Superior temporal gyrus (tissue), 1 donor: ENCODE results near the gene FITM1.
"Not testable (repeated sequence)": the region's sequence is repeated elsewhere in the genome, so short reads cannot be mapped to it uniquely, and the experiment has no call there.

ENCODE experiments used
- DNase-seq: peaks from one replicate; pipeline ENCODE4 v3.0.0-alpha.2; 2016; ENCODE audit errors: extremely low spot score

FITM1 gene

GRCh38 chr14:24098229-24098926, 32.1 kb upstream of the FITM1 start:
- DNase-seq, result no peak

- DNase-seq, result no peak
Measured at GRCh38 chr14:24098927-24099813, 31.3 kb upstream of the FITM1 start.

GRCh38 chr14:24100197-24100981, 30.1 kb upstream of the FITM1 start:
- DNase-seq, result no peak

- no peak for DNase-seq
Measured at GRCh38 chr14:24100982-24101494, 29.4 kb upstream of the FITM1 start.

GRCh38 chr14:24102357-24103048, 28.0 kb upstream of the FITM1 start:
- DNase-seq, result no peak

GRCh38 chr14:24103451-24103850, 27.0 kb upstream of the FITM1 start:
- no peak for DNase-seq

- DNase-seq, result not testable (repeated sequence)
Measured at GRCh38 chr14:24105609-24106239, 24.7 kb upstream of the FITM1 start.

GRCh38 chr14:24106672-24107271, 23.7 kb upstream of the FITM1 start:
- DNase-seq, result no peak

- DNase-seq, result no peak
Measured at GRCh38 chr14:24108336-24108874, 22.1 kb upstream of the FITM1 start.

GRCh38 chr14:24110060-24110459, 20.4 kb upstream of the FITM1 start:
- DNase-seq, result no peak

- no peak for DNase-seq
Measured at GRCh38 chr14:24110523-24110922, 19.9 kb upstream of the FITM1 start.

- no peak for DNase-seq
Measured at GRCh38 chr14:24113379-24113800, 17.1 kb upstream of the FITM1 start.

GRCh38 chr14:24113801-24114531, 16.5 kb upstream of the FITM1 start:
- DNase-seq, result peak; percentile 43

- peak; percentile 99 for DNase-seq
Measured at GRCh38 chr14:24114532-24115421, 15.7 kb upstream of the FITM1 start, which contains the start of the genes DCAF11 and NRL. TSS of gene DCAF11 (plus strand) at chr14:24114777. CDS start at chr14:24115595, 818 bp downstream. TSS of gene NRL (minus strand) at chr14:24114949. CDS start at chr14:24082848, 32,101 bp downstream.

- DNase-seq, result no peak
Measured at GRCh38 chr14:24115422-24116127, 14.9 kb upstream of the FITM1 start.

- DNase-seq, result no peak
Measured at GRCh38 chr14:24116128-24116814, 14.2 kb upstream of the FITM1 start.

- no peak for DNase-seq
Measured at GRCh38 chr14:24117179-24117578, 13.3 kb upstream of the FITM1 start.
